Measurements from ENCODE around the gene NMNAT3. TPM values are rescaled to one million over a fixed set of nuclear protein-coding genes. Genes with fewer than 3 reads are reported as not detected.

The NMNAT3 gene
- total RNA-seq, 1 donor from 2014 or later, result 4.2 TPM

DNA sequence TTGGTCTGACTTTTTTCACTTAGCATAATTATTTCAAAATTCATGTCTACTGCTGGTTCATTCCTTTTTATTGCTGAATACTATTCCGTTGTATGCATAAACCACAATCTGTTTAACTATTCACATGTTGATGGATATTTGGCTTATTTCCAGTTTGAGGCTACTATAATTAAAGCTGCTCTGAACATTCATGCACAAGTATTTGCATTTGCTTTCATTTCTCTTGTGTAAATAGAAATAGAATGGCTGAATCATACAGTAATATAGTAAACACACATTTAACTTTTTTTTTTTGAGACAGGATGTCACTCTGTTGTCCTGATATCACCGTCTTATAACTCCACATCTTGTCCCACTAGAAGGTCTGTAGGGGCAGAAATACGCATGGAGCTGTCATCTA is 57.3 kb downstream of the NMNAT3 start:
- H3K27me3 ChIP-seq (ENCODE audit: control insufficient read depth in 3 of 3, insufficient read depth in 3 of 3, low read length in 3 of 3), result no peaks in the 10 kb centered on the region
- no peaks in the 10 kb centered on the region for H3K4me1 ChIP-seq (ENCODE audit: control insufficient read depth in 3 of 3, insufficient read depth in 3 of 3, low read length in 3 of 3)
- H3K9me3 ChIP-seq (ENCODE audit: control insufficient read depth in 3 of 3, low read length in 3 of 3), result no peaks in the 10 kb centered on the region
- H3K36me3 ChIP-seq (ENCODE audit: control insufficient read depth in 3 of 3, insufficient read depth in 3 of 3, low read length in 3 of 3), result peaks cover 0 to 4% (median 0%) of the 10 kb centered on the region in 3 donors
- H3K9ac ChIP-seq (ENCODE audit: low read depth in 1 of 3, low read length in 3 of 3), result no peak overlapping the region
- H3K4me3 ChIP-seq (ENCODE audit: low read length in 3 of 3), result no peak overlapping the region
- no peak overlapping the region for H3K27ac ChIP-seq (ENCODE audit: low read depth, low read length)

GRCh38 chr3:139619484-139619883 is 58.3 kb downstream of the NMNAT3 start:
- peaks cover 0 to 4% (median 0%) of the 10 kb centered on the region in 3 donors for H3K36me3 ChIP-seq (ENCODE audit: control insufficient read depth in 3 of 3, insufficient read depth in 3 of 3, low read length in 3 of 3)
- H3K4me3 ChIP-seq (ENCODE audit: low read length in 3 of 3), result no peak overlapping the region
- no peaks in the 10 kb centered on the region for H3K27me3 ChIP-seq (ENCODE audit: control insufficient read depth in 3 of 3, insufficient read depth in 3 of 3, low read length in 3 of 3)
- H3K9me3 ChIP-seq (ENCODE audit: control insufficient read depth in 3 of 3, low read length in 3 of 3), result no peaks in the 10 kb centered on the region
- no peak overlapping the region for H3K27ac ChIP-seq (ENCODE audit: low read depth, low read length)
- H3K9ac ChIP-seq (ENCODE audit: low read depth in 1 of 3, low read length in 3 of 3), result no peak overlapping the region
- no peaks in the 10 kb centered on the region for H3K4me1 ChIP-seq (ENCODE audit: control insufficient read depth in 3 of 3, insufficient read depth in 3 of 3, low read length in 3 of 3)

GRCh38 chr3:139617672-139618268 is 60.0 kb downstream of the NMNAT3 start:
- H3K27ac ChIP-seq (ENCODE audit: low read depth, low read length), result no peak overlapping the region
- no peak overlapping the region for H3K4me3 ChIP-seq (ENCODE audit: low read length in 3 of 3)
- H3K27me3 ChIP-seq (ENCODE audit: control insufficient read depth in 3 of 3, insufficient read depth in 3 of 3, low read length in 3 of 3), result no peaks in the 10 kb centered on the region
- H3K9me3 ChIP-seq (ENCODE audit: control insufficient read depth in 3 of 3, low read length in 3 of 3), result no peaks in the 10 kb centered on the region
- H3K4me1 ChIP-seq (ENCODE audit: control insufficient read depth in 3 of 3, insufficient read depth in 3 of 3, low read length in 3 of 3), result no peaks in the 10 kb centered on the region
- peaks cover 0 to 4% (median 0%) of the 10 kb centered on the region in 3 donors for H3K36me3 ChIP-seq (ENCODE audit: control insufficient read depth in 3 of 3, insufficient read depth in 3 of 3, low read length in 3 of 3)
- no peak overlapping the region for H3K9ac ChIP-seq (ENCODE audit: low read depth in 1 of 3, low read length in 3 of 3)

- no peaks in the 10 kb centered on the region for H3K9me3 ChIP-seq (ENCODE audit: control insufficient read depth in 3 of 3, low read length in 3 of 3)
- no peaks in the 10 kb centered on the region for H3K4me1 ChIP-seq (ENCODE audit: control insufficient read depth in 3 of 3, insufficient read depth in 3 of 3, low read length in 3 of 3)
- no peaks in the 10 kb centered on the region for H3K27me3 ChIP-seq (ENCODE audit: control insufficient read depth in 3 of 3, insufficient read depth in 3 of 3, low read length in 3 of 3)
Measured at GRCh38 chr3:139611528-139611927, 66.2 kb downstream of the NMNAT3 start.

DNA sequence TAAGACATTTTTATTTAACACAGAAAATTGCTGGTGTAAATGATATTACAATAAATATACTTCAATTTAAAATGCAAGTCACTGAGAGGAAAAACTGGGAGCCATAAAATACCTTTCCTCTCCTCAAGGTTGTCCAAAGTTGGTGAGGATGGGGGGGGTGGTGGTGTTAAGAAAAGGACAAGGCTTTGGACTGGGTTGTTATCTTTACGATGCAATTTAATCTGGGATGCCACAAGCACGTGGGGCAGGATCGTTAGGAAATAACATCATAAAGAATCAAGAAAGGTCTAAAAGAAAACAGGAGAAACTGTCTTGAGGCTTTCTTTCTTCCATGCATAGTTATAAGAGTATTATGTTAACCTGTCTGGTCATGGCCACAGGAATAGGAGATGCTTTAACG is 66.9 kb downstream of the NMNAT3 start:
- H3K9ac ChIP-seq (ENCODE audit: low read depth in 1 of 3, low read length in 3 of 3), result no peak overlapping the region
- H3K4me1 ChIP-seq (ENCODE audit: control insufficient read depth in 3 of 3, insufficient read depth in 3 of 3, low read length in 3 of 3), result no peaks in the 10 kb centered on the region
- no peaks in the 10 kb centered on the region for H3K9me3 ChIP-seq (ENCODE audit: control insufficient read depth in 3 of 3, low read length in 3 of 3)
- H3K36me3 ChIP-seq (ENCODE audit: control insufficient read depth in 3 of 3, insufficient read depth in 3 of 3, low read length in 3 of 3), result no peaks in the 10 kb centered on the region
- H3K4me3 ChIP-seq (ENCODE audit: low read length in 3 of 3), result no peak overlapping the region
- H3K27me3 ChIP-seq (ENCODE audit: control insufficient read depth in 3 of 3, insufficient read depth in 3 of 3, low read length in 3 of 3), result no peaks in the 10 kb centered on the region
- H3K27ac ChIP-seq (ENCODE audit: low read depth, low read length), result no peak overlapping the region

More at GRCh38 chr3:139611528-139611927, 66.2 kb downstream of the NMNAT3 start:
- Histone ChIP-seq H3K27ac (ENCODE audit: low read depth, low read length) (no peak overlapping the region), H3K4me3 (ENCODE audit: low read length in 3 of 3) (no peak overlapping the region), H3K9ac (ENCODE audit: low read depth in 1 of 3, low read length in 3 of 3) (no peak overlapping the region), H3K36me3 (ENCODE audit: control insufficient read depth in 3 of 3, insufficient read depth in 3 of 3, low read length in 3 of 3) (no peaks in the 10 kb centered on the region)

DNA sequence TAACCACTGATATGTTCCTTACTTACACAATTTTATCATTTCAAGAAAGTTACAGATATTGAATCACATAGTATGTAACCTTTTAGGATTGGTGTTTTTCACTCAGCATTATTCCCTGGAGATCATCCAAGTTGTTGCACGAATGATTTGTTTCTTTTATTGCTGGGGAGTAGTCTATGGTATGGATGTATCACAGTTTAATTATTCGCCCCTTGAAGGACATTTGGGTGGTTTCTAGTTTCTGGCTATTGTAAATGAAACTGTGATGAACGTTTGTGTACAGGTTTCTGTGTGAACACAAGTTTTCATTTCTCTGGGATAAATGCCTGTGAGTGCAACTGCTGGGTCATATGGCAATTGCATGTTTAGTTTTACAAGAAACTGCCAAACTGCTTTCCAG is 68.8 kb downstream of the NMNAT3 start:
- no peak overlapping the region for H3K9ac ChIP-seq (ENCODE audit: low read depth in 1 of 3, low read length in 3 of 3)
- H3K4me1 ChIP-seq (ENCODE audit: control insufficient read depth in 3 of 3, insufficient read depth in 3 of 3, low read length in 3 of 3), result no peaks in the 10 kb centered on the region
- no peak overlapping the region for H3K27ac ChIP-seq (ENCODE audit: low read depth, low read length)
- H3K9me3 ChIP-seq (ENCODE audit: control insufficient read depth in 3 of 3, low read length in 3 of 3), result no peaks in the 10 kb centered on the region
- H3K27me3 ChIP-seq (ENCODE audit: control insufficient read depth in 3 of 3, insufficient read depth in 3 of 3, low read length in 3 of 3), result no peaks in the 10 kb centered on the region
- no peaks in the 10 kb centered on the region for H3K36me3 ChIP-seq (ENCODE audit: control insufficient read depth in 3 of 3, insufficient read depth in 3 of 3, low read length in 3 of 3)
- H3K4me3 ChIP-seq (ENCODE audit: low read length in 3 of 3), result no peak overlapping the region

DNA sequence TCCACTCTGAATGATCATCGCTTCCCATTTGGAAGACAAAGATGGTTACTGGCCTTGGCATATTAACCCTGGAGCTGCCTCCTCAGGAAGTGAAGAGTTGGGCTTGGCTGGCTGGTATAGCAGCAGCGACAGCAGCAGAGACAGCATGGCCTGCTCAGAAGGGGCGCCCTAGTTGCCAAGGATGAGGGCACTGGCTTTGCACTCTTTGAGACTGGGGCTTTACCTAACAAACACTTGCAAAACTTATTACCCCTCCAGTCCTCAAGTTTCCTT is 69.7 kb downstream of the NMNAT3 start:
- H3K27ac ChIP-seq (ENCODE audit: low read depth, low read length), result no peak overlapping the region
- no peaks in the 10 kb centered on the region for H3K36me3 ChIP-seq (ENCODE audit: control insufficient read depth in 3 of 3, insufficient read depth in 3 of 3, low read length in 3 of 3)
- no peaks in the 10 kb centered on the region for H3K4me1 ChIP-seq (ENCODE audit: control insufficient read depth in 3 of 3, insufficient read depth in 3 of 3, low read length in 3 of 3)
- H3K27me3 ChIP-seq (ENCODE audit: control insufficient read depth in 3 of 3, insufficient read depth in 3 of 3, low read length in 3 of 3), result no peaks in the 10 kb centered on the region
- H3K9me3 ChIP-seq (ENCODE audit: control insufficient read depth in 3 of 3, low read length in 3 of 3), result no peaks in the 10 kb centered on the region
- H3K4me3 ChIP-seq (ENCODE audit: low read length in 3 of 3), result no peak overlapping the region
- H3K9ac ChIP-seq (ENCODE audit: low read depth in 1 of 3, low read length in 3 of 3), result no peak overlapping the region

DNA sequence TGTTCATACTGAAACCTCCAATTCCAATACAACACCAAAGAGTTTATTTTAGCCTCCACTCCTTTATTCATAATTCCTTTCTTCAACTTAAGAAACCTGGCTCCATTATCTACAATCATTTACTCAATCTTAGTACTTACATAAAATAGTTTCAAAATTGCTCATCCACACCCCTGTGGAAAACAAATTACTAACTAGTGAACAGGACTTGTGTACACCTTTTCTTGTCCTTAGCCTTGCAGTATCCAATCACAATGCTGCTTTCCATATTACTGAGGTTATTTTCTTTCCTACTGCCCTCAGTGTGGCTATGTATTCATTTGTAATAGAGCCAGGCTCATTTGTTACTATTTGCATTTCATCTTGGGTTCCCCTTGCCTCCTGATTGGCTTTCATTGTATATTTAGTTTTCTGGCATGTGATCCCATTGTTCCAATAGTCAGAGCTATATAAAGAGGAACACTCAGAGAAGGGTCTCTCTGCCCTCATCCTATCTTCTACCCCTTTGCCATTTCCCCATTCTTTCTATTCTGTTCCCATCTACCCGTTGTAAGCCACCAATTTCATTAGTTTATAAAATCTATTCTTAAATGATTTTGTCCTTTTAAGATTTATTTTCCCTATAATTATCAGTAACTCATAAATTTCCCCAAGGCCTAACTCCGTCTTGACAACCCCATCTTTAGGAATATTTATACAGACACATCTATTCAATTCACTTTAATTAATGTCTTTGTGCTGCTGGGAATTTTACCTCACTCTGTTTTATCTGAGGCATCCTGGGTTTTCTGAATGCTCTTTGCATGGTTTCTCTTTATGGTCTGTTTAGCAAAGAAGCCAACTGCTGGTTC is 70.3 kb downstream of the NMNAT3 start:
- H3K27me3 ChIP-seq (ENCODE audit: control insufficient read depth in 3 of 3, insufficient read depth in 3 of 3, low read length in 3 of 3), result no peaks in the 10 kb centered on the region
- H3K4me1 ChIP-seq (ENCODE audit: control insufficient read depth in 3 of 3, insufficient read depth in 3 of 3, low read length in 3 of 3), result no peaks in the 10 kb centered on the region
- H3K27ac ChIP-seq (ENCODE audit: low read depth, low read length), result no peak overlapping the region
- H3K36me3 ChIP-seq (ENCODE audit: control insufficient read depth in 3 of 3, insufficient read depth in 3 of 3, low read length in 3 of 3), result no peaks in the 10 kb centered on the region
- H3K4me3 ChIP-seq (ENCODE audit: low read length in 3 of 3), result no peak overlapping the region
- no peak overlapping the region for H3K9ac ChIP-seq (ENCODE audit: low read depth in 1 of 3, low read length in 3 of 3)
- H3K9me3 ChIP-seq (ENCODE audit: control insufficient read depth in 3 of 3, low read length in 3 of 3), result no peaks in the 10 kb centered on the region

DNA sequence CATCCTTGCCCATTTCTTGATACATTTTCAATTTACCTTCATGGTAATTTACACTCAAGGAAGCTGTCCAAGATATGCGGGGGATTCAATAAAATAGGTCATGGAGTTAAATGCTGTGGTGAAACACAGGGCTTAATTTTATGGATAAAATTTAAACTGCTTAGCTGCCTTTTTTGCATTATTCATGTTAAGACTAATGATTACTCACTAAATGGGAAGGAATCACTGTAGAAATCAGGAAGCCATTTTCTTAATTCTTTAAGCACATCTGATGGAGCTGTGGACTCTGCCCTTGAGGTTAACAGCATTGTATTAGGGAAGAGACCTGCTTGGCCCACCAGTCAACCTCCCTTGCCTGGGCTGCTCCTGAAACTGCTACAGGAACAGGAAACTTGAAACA is 75.8 kb downstream of the NMNAT3 start:
- Histone ChIP-seq H3K4me3 (ENCODE audit: low read length in 3 of 3) (no peak overlapping the region), H3K27ac (ENCODE audit: low read depth, low read length) (no peak overlapping the region), H3K27me3 (ENCODE audit: control insufficient read depth in 3 of 3, insufficient read depth in 3 of 3, low read length in 3 of 3) (no peaks in the 10 kb centered on the region), H3K9me3 (ENCODE audit: control insufficient read depth in 3 of 3, low read length in 3 of 3) (no peaks in the 10 kb centered on the region), H3K9ac (ENCODE audit: low read depth in 1 of 3, low read length in 3 of 3) (no peak overlapping the region), H3K4me1 (ENCODE audit: control insufficient read depth in 3 of 3, insufficient read depth in 3 of 3, low read length in 3 of 3) (no peaks in the 10 kb centered on the region), H3K36me3 (ENCODE audit: control insufficient read depth in 3 of 3, insufficient read depth in 3 of 3, low read length in 3 of 3) (peaks cover 0 to 2% (median 0%) of the 10 kb centered on the region in 3 donors)

GRCh38 chr3:139601191-139601961 is 76.4 kb downstream of the NMNAT3 start:
- no peaks in the 10 kb centered on the region for H3K4me1 ChIP-seq (ENCODE audit: control insufficient read depth in 3 of 3, insufficient read depth in 3 of 3, low read length in 3 of 3)
- H3K27ac ChIP-seq (ENCODE audit: low read depth, low read length), result no peak overlapping the region
- no peaks in the 10 kb centered on the region for H3K9me3 ChIP-seq (ENCODE audit: control insufficient read depth in 3 of 3, low read length in 3 of 3)
- no peaks in the 10 kb centered on the region for H3K27me3 ChIP-seq (ENCODE audit: control insufficient read depth in 3 of 3, insufficient read depth in 3 of 3, low read length in 3 of 3)
- H3K36me3 ChIP-seq (ENCODE audit: control insufficient read depth in 3 of 3, insufficient read depth in 3 of 3, low read length in 3 of 3), result peaks cover 0 to 2% (median 0%) of the 10 kb centered on the region in 3 donors
- no peak overlapping the region for H3K9ac ChIP-seq (ENCODE audit: low read depth in 1 of 3, low read length in 3 of 3)
- no peak overlapping the region for H3K4me3 ChIP-seq (ENCODE audit: low read length in 3 of 3)

Measured in skeletal muscle tissue (tissue), 4 donors.